HepG2 (cell line): Measurements from ENCODE around the gene AP1AR. TPM values are rescaled to one million over a fixed set of nuclear protein-coding genes. Genes with fewer than 3 reads are reported as not detected.

ENCODE experiments used
- AGO1 ChIP-seq: fragments of 200-400 bp; formaldehyde crosslinking; IDR thresholded peaks from 2 replicates; pipeline ENCODE4 v1.6.1; 2017; ENCODE audit warnings: mild to moderate bottlenecking, low read depth, low read length, moderate library complexity; ENCODE audit not compliant: poor library complexity, severe bottlenecking
- ATF7 ChIP-seq, 2 experiments: fragments of 450-650 bp in 1 of 2; sonication (generic) in 1 of 2; formaldehyde crosslinking in 1 of 2; IDR thresholded peaks; 2 replicates each; pipeline versions ENCODE4 v1.4.0 to v1.6.1; 2016 to 2020; ENCODE audit warnings: antibody characterized with exemption in 1 of 2, mild to moderate bottlenecking in 1 of 2, missing genetic modification reagents in 1 of 2
- ATF7-NPFF ChIP-seq: sonication (generic); formaldehyde crosslinking; IDR thresholded peaks from 2 replicates; pipeline ENCODE4 v1.8.1; 2023; ENCODE audit warnings: mild to moderate bottlenecking, low read depth, missing genetic modification reagents, moderate library complexity
- BRCA1 ChIP-seq: sonication (generic); formaldehyde crosslinking; IDR thresholded peaks from 2 replicates; pipeline ENCODE4 v1.4.0; 2020; ENCODE audit warnings: missing genetic modification reagents
- CCAR2 ChIP-seq: fragments of 200-400 bp; formaldehyde crosslinking; optimal IDR thresholded peaks from 2 replicates; pipeline ENCODE3; 2018; ENCODE audit warnings: low read depth, mild to moderate bottlenecking, low read length, moderate library complexity
- GPN1 ChIP-seq: sonication (generic); formaldehyde crosslinking; IDR thresholded peaks from 2 replicates; pipeline ENCODE4 v1.5.1; 2020; ENCODE audit warnings: missing genetic modification reagents, borderline replicate concordance
- IKZF4 ChIP-seq: sonication (generic); formaldehyde crosslinking; IDR thresholded peaks from 2 replicates; pipeline ENCODE4 v1.5.1; 2020; ENCODE audit warnings: borderline replicate concordance, mild to moderate bottlenecking, low read depth, missing genetic modification reagents; ENCODE audit errors: not compliant biosample characterization
- KLF16 ChIP-seq, 2 experiments: sonication (generic) in 1 of 2; formaldehyde crosslinking in 1 of 2; IDR thresholded peaks; 2 replicates each; pipeline versions ENCODE4 v1.6.1 to v1.8.0; 2016 to 2023; ENCODE audit warnings: missing genetic modification reagents in 2 of 2, missing compliant biosample characterization in 1 of 2
- NBN ChIP-seq: fragments of 450-650 bp; conservative IDR thresholded peaks from 2 replicates; pipeline ENCODE4 v1.6.1; 2017
- RBM22 ChIP-seq: fragments of 200-400 bp; formaldehyde crosslinking; optimal IDR thresholded peaks from 2 replicates; pipeline ENCODE3; 2017; ENCODE audit warnings: mild to moderate bottlenecking, low read length, moderate library complexity
- RBM39 ChIP-seq: fragments of 200-400 bp; formaldehyde crosslinking; IDR thresholded peaks from one replicate; pipeline ENCODE4 v1.6.1; 2018; ENCODE audit warnings: antibody characterized with exemption, mild to moderate bottlenecking, low read depth, low read length; ENCODE audit not compliant: poor library complexity, severe bottlenecking
- RFX1 ChIP-seq: fragments of 450-650 bp; IDR thresholded peaks from 2 replicates; pipeline ENCODE4 v1.6.1; 2017
- RFXANK ChIP-seq: IDR thresholded peaks from 2 replicates; pipeline ENCODE4 v1.6.1; 2016
- SOX5 ChIP-seq: IDR thresholded peaks from 2 replicates; pipeline ENCODE4 v1.6.1; 2016; ENCODE audit warnings: borderline replicate concordance
- STAG1 ChIP-seq: sonication (generic); formaldehyde crosslinking; IDR thresholded peaks from 2 replicates; pipeline ENCODE4 v1.4.0; 2020; ENCODE audit warnings: missing genetic modification reagents
- TCF12 ChIP-seq, 2 experiments: fragments of 450-650 bp in 1 of 2; sonication (generic) in 1 of 2; formaldehyde crosslinking in 1 of 2; IDR thresholded peaks; 2 replicates each; pipeline versions ENCODE4 v1.6.1 to v1.8.0; 2017 to 2022; ENCODE audit warnings: antibody characterized with exemption in 1 of 2, mild to moderate bottlenecking in 1 of 2, missing genetic modification reagents in 1 of 2, moderate library complexity in 1 of 2
- YY1 ChIP-seq: IDR thresholded peaks from 2 replicates; pipeline ENCODE4 v1.6.1; 2011; ENCODE audit warnings: low read length, low read depth, moderate library complexity, mild to moderate bottlenecking; ENCODE audit not compliant: insufficient read depth, insufficient replicate concordance
- ZNF230 ChIP-seq: sonication (generic); formaldehyde crosslinking; IDR thresholded peaks from 2 replicates; pipeline ENCODE4 v1.4.0; 2020; ENCODE audit warnings: mild to moderate bottlenecking, missing genetic modification reagents
- ZNF446 ChIP-seq: sonication (generic); formaldehyde crosslinking; IDR thresholded peaks from 2 replicates; pipeline ENCODE4 v1.5.0; 2020; ENCODE audit warnings: mild to moderate bottlenecking, missing genetic modification reagents
- ZNF781 ChIP-seq: sonication (generic); formaldehyde crosslinking; IDR thresholded peaks from 2 replicates; pipeline ENCODE4 v1.5.1; 2020; ENCODE audit warnings: borderline replicate concordance, mild to moderate bottlenecking, missing genetic modification reagents; ENCODE audit errors: not compliant biosample characterization
- polyA plus RNA-seq, 8 experiments: library from polyadenylated mRNA; depleted of rRNA in 3 of 8; stranded (reverse) in 7 of 8; unstranded in 1 of 8; fragments of >200 nt; fragmentation: Illumina TruSeq in 4 of 8; extraction: Trizol in 4 of 8; gene quantifications; 2 replicates each; pipeline versions ENCODE4 v1.2.1 to v1.2.3, GENCODE V29; 2011 to 2016; ENCODE audit warnings: low read depth in 4 of 8, missing spikeins in 1 of 8, mixed read lengths in 1 of 8; ENCODE audit not compliant: insufficient read depth in 1 of 8
- total RNA-seq, 5 experiments: library from RNA; depleted of rRNA; stranded (reverse); fragments of >200 nt; fragmentation: Illumina TruSeq; extraction: Trizol; gene quantifications; 2 replicates each; pipeline ENCODE4 v1.2.3, GENCODE V29; 2016; ENCODE audit warnings: low read depth in 1 of 5
- TF ChIP-seq, protein P1 (sequence below): sonication (generic); formaldehyde crosslinking; IDR thresholded peaks from 2 replicates; pipeline ENCODE4 v1.5.1; 2020; ENCODE audit warnings: missing genetic modification reagents, mild to moderate bottlenecking, borderline replicate concordance
- TF ChIP-seq, protein P2 (sequence below): sonication (generic); formaldehyde crosslinking; IDR thresholded peaks from 2 replicates; pipeline ENCODE4 v1.4.0; 2020; ENCODE audit warnings: missing genetic modification reagents
- TF ChIP-seq, protein P3 (sequence below): sonication (generic); formaldehyde crosslinking; IDR thresholded peaks from 2 replicates; pipeline ENCODE4 v1.4.0; 2020; ENCODE audit warnings: missing genetic modification reagents, borderline replicate concordance
- TF ChIP-seq, protein P4 (sequence below): sonication (generic); formaldehyde crosslinking; IDR thresholded peaks from 2 replicates; pipeline ENCODE4 v1.8.1; 2023; ENCODE audit warnings: missing genetic modification reagents, inconsistent platforms, borderline replicate concordance

AP1AR gene
- total and polyA plus RNA-seq, 2 of the 13 experiments (the other 11 are each of a cell fraction or from before 2014, with no cell fraction given), result 24.9 to 39.9 TPM

DNA sequence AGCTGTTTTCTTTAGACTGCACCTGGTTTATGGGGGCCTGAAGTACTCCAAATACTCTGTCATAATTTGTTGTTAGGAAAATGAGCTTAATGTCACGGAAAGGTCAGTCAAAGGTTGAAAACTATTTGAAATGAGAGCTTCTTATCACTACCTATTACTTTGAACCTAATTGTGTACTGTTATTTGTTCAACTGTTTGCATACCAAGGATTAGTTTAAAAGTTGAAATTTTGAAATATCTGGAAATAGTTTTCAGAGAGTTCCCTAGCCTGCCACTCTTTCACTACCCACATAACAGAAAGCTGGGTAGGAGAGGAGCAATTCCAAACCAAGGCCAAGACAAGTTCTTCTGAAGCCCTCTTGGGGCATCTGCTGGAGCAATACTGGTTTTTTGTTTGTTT is 28.0 kb upstream of the AP1AR start (continued):
- TF ChIP-seq, protein P1, sequence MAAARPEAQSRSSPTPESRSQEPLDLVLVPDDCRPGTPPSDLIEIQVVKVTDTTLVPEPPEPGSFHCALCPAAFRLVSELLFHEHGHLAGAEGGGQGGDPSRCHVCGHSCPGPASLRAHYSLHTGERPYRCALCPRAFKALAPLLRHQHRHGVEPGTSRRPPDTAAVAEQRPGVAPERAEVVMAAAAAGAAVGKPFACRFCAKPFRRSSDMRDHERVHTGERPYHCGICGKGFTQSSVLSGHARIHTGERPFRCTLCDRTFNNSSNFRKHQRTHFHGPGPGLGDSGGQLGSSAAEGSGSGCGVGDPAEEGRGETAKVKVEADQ (CRISPR knock-in tag), result no peak
- TF ChIP-seq ZNF781 (no peak), BRCA1 (no peak), KLF16 (CRISPR knock-in tag; IDR thresholded peaks at IDR 0.05) (no peak), STAG1 (CRISPR knock-in tag) (no peak), RBM22 (no peak), ATF7-NPFF (CRISPR knock-in tag) (no peak), RFXANK (no peak), NBN (no peak), CCAR2 (no peak), GPN1 (CRISPR knock-in tag) (no peak), RBM39 (no peak), AGO1 (no peak), IKZF4 (CRISPR knock-in tag) (no peak), SOX5 (CRISPR knock-in tag) (peak; percentile 78), ZNF446 (CRISPR knock-in tag) (no peak), YY1 (no peak), ZNF230 (CRISPR knock-in tag) (no peak), TCF12 (IDR thresholded peaks at IDR 0.05) (no peak), TCF12 (CRISPR knock-in tag; IDR thresholded peaks at IDR 0.05) (no peak), RFX1 (no peak), ATF7 (IDR thresholded peaks at IDR 0.05) (no peak), ATF7 (CRISPR knock-in tag; IDR thresholded peaks at IDR 0.05) (no peak)
- TF ChIP-seq, protein P2, sequence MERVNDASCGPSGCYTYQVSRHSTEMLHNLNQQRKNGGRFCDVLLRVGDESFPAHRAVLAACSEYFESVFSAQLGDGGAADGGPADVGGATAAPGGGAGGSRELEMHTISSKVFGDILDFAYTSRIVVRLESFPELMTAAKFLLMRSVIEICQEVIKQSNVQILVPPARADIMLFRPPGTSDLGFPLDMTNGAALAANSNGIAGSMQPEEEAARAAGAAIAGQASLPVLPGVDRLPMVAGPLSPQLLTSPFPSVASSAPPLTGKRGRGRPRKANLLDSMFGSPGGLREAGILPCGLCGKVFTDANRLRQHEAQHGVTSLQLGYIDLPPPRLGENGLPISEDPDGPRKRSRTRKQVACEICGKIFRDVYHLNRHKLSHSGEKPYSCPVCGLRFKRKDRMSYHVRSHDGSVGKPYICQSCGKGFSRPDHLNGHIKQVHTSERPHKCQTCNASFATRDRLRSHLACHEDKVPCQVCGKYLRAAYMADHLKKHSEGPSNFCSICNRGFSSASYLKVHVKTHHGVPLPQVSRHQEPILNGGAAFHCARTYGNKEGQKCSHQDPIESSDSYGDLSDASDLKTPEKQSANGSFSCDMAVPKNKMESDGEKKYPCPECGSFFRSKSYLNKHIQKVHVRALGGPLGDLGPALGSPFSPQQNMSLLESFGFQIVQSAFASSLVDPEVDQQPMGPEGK (CRISPR knock-in tag), result no peak
- TF ChIP-seq, protein P3, sequence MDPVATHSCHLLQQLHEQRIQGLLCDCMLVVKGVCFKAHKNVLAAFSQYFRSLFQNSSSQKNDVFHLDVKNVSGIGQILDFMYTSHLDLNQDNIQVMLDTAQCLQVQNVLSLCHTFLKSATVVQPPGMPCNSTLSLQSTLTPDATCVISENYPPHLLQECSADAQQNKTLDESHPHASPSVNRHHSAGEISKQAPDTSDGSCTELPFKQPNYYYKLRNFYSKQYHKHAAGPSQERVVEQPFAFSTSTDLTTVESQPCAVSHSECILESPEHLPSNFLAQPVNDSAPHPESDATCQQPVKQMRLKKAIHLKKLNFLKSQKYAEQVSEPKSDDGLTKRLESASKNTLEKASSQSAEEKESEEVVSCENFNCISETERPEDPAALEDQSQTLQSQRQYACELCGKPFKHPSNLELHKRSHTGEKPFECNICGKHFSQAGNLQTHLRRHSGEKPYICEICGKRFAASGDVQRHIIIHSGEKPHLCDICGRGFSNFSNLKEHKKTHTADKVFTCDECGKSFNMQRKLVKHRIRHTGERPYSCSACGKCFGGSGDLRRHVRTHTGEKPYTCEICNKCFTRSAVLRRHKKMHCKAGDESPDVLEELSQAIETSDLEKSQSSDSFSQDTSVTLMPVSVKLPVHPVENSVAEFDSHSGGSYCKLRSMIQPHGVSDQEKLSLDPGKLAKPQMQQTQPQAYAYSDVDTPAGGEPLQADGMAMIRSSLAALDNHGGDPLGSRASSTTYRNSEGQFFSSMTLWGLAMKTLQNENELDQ (CRISPR knock-in tag), result no peak
- TF ChIP-seq, protein P4, sequence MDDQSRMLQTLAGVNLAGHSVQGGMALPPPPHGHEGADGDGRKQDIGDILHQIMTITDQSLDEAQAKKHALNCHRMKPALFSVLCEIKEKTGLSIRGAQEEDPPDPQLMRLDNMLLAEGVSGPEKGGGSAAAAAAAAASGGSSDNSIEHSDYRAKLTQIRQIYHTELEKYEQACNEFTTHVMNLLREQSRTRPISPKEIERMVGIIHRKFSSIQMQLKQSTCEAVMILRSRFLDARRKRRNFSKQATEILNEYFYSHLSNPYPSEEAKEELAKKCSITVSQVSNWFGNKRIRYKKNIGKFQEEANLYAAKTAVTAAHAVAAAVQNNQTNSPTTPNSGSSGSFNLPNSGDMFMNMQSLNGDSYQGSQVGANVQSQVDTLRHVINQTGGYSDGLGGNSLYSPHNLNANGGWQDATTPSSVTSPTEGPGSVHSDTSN, result no peak
